Esophagus muscularis mucosa (tissue), 4 donors: ENCODE measurements around the gene NAIF1. TPM values are rescaled to one million over a fixed set of nuclear protein-coding genes. Genes with fewer than 3 reads are reported as not detected.

Source experiments
- DNase-seq: peaks from one replicate; pipeline ENCODE4 v3.0.0-alpha.2; 2017; ENCODE audit errors: extremely low spot score
- H3K27ac ChIP-seq, 4 donors: fragments of 200-600 bp; sonication (generic); replicated peaks in 1 of 4; 1 replicate in 3 of 4; 2 replicates in 1 of 4; pipeline ENCODE4 v1.5.1; 2016 to 2019; ENCODE audit warnings: mild to moderate bottlenecking in 1 of 4
- H3K27me3 ChIP-seq, 4 donors: fragments of 200-600 bp; sonication (generic); one replicate each; pipeline versions ENCODE4 v1.5.1 to v1.6.0; 2016 to 2019
- H3K36me3 ChIP-seq, 4 donors: fragments of 200-600 bp; sonication (generic); one replicate each; pipeline ENCODE4 v1.5.1; 2016 to 2019
- H3K4me1 ChIP-seq, 4 donors: fragments of 200-600 bp; sonication (generic); one replicate each; pipeline ENCODE4 v1.5.1; 2016 to 2019
- H3K4me3 ChIP-seq, 4 donors: fragments of 200-600 bp; sonication (generic); 1 replicate in 2 of 4; 2 replicates in 2 of 4; pipeline ENCODE4 v1.5.1; 2016 to 2019; ENCODE audit warnings: mild to moderate bottlenecking in 4 of 4, moderate library complexity in 1 of 4
- H3K9me3 ChIP-seq, 4 donors: fragments of 200-600 bp; sonication (generic); 1 replicate in 3 of 4; 2 replicates in 1 of 4; pipeline ENCODE4 v1.5.1; 2016 to 2019
- EP300 ChIP-seq: sonication (generic); formaldehyde crosslinking; IDR thresholded peaks from one replicate; pipeline ENCODE4 v1.6.1; 2017; ENCODE audit warnings: antibody characterized with exemption
- POLR2A ChIP-seq: fragments of 450-650 bp; IDR thresholded peaks from one replicate; pipeline ENCODE4 v1.6.1; 2017; ENCODE audit warnings: antibody characterized with exemption, moderate library complexity, mild to moderate bottlenecking, low read depth
- POLR2AphosphoS5 ChIP-seq, 2 donors: sonication (generic); formaldehyde crosslinking; IDR thresholded peaks; one replicate each; pipeline ENCODE4 v1.6.1; 2017; ENCODE audit warnings: antibody characterized with exemption in 2 of 2
- WGBS: methylation state at CpG from one replicate; pipeline ENCODE4 v1.1.5; 2018; 5-methylcytosine and 5-hydroxymethylcytosine counted together
- intact Hi-C: fragments of 100-400 bp; cut with DNase I; formaldehyde crosslinking; loops from one replicate; pipeline ENCODE4 v1.15.1; 2023
- total RNA-seq, 4 donors: library from RNA; depleted of rRNA; stranded (reverse); fragments of >200 nt; gene quantifications; one replicate each; pipeline versions ENCODE4 v1.1.0 to v1.2.1, GENCODE V29; 2016
- TF ChIP-seq, protein P1 (sequence below), 3 experiments: fragments of 200-600 bp in 2 of 3; fragments of 450-650 bp in 1 of 3; sonication (generic) in 2 of 3; IDR thresholded peaks; one replicate each; pipeline ENCODE4 v1.5.1; 2017 to 2019; ENCODE audit warnings: antibody characterized with exemption in 3 of 3, mild to moderate bottlenecking in 2 of 3, moderate library complexity in 1 of 3

Gene NAIF1
- total RNA-seq, 4 donors from 2014 or later, result 5.4 to 12.0 (median 9.7) TPM

DNA sequence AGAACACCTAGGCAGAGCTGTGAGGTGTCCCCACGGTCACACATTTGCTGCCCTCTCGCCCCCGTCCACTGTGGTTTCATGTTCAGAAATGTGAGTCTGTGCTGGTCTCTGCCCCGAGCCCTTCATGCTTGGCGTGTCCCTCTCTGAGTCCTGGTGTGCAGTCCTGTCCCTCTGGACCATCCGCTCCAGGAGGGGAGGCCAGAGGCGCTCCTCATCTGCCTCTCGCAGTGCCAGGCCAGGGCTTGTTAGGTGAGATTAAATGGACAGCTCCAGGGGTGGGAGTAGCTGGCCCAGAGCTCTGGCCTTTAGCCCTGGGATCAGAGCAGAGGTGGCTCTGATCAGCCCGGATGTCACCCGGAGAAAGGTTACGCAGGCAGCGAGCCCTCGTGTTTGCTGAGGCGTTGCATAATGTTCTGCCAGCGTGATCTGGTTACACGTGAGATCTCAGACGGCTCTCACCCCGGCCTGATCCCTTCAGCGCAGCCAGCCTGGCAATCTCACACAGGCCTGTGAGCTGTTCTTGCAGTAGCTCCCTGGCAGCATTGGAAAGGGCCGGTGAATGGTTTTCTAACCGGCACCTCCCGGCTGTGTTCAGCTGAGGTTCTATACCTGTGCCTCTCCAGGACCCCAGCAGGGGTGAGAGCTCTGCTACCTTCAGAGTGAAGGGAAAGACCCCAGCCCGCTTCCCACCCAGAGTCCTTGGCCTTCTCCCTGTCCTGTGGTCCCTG is 35.9 kb upstream of the NAIF1 start:
- WGBS, result 100% methylated on average over 6 of the region's 23 CpGs
- intact Hi-C loops, result no loop called here
- TF ChIP-seq POLR2A (no peak), EP300 (no peak), POLR2AphosphoS5 (IDR thresholded peaks at IDR 0.05) (no peak)
- TF ChIP-seq, protein P1, sequence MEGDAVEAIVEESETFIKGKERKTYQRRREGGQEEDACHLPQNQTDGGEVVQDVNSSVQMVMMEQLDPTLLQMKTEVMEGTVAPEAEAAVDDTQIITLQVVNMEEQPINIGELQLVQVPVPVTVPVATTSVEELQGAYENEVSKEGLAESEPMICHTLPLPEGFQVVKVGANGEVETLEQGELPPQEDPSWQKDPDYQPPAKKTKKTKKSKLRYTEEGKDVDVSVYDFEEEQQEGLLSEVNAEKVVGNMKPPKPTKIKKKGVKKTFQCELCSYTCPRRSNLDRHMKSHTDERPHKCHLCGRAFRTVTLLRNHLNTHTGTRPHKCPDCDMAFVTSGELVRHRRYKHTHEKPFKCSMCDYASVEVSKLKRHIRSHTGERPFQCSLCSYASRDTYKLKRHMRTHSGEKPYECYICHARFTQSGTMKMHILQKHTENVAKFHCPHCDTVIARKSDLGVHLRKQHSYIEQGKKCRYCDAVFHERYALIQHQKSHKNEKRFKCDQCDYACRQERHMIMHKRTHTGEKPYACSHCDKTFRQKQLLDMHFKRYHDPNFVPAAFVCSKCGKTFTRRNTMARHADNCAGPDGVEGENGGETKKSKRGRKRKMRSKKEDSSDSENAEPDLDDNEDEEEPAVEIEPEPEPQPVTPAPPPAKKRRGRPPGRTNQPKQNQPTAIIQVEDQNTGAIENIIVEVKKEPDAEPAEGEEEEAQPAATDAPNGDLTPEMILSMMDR (IDR thresholded peaks at IDR 0.05), result no peak

DNA sequence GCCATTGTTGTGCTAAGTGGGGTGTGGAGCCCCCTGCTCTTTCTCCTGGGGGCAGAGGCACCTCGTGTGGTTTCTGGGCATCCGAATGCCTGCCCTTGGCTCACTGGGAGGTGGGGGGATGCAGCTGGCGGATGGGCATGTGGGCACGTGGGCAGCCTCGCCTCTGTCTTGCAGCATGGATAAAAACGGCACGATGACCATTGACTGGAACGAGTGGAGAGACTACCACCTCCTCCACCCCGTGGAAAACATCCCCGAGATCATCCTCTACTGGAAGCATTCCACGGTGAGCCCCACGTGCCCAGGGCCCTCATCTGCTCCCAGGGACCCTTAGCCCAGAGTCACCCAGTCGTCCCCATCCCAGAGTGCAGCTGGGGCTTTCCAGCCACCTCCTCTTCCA is 35.1 kb upstream of the NAIF1 start:
- TF ChIP-seq EP300 (no peak), POLR2A (no peak), POLR2AphosphoS5 (IDR thresholded peaks at IDR 0.05) (no peak)
- TF ChIP-seq, protein P1 (IDR thresholded peaks at IDR 0.05), result no peak
- H3K9me3 ChIP-seq, result no peaks in the 10 kb centered on the region
- H3K27ac ChIP-seq, result peak overlapping the region in 3 of 4 donors; percentile 3 to 97 (median 93)
- no peaks in the 10 kb centered on the region for H3K27me3 ChIP-seq
- WGBS, result 78% methylated on average over 6 of the region's 13 CpGs
- DNase-seq, result no peak
- H3K36me3 ChIP-seq, result peaks cover 52 to 66% (median 60%) of the 10 kb centered on the region in 4 donors
- peaks cover 49 to 72% (median 62%) of the 10 kb centered on the region in 4 donors for H3K4me1 ChIP-seq
- intact Hi-C loops, result no loop called here
- no peak overlapping the region for H3K4me3 ChIP-seq

More for the DNA sequence above, 35.9 kb upstream of the NAIF1 start:
- DNase-seq, result no peak
- peak overlapping the region in 2 of 4 donors; percentile 3 to 10 for H3K27ac ChIP-seq
- H3K9me3 ChIP-seq, result no peaks in the 10 kb centered on the region
- peaks cover 42 to 64% (median 57%) of the 10 kb centered on the region in 4 donors for H3K4me1 ChIP-seq
- H3K36me3 ChIP-seq, result peaks cover 61 to 74% (median 68%) of the 10 kb centered on the region in 4 donors
- H3K4me3 ChIP-seq, result no peak overlapping the region
- H3K27me3 ChIP-seq, result no peaks in the 10 kb centered on the region

DNA sequence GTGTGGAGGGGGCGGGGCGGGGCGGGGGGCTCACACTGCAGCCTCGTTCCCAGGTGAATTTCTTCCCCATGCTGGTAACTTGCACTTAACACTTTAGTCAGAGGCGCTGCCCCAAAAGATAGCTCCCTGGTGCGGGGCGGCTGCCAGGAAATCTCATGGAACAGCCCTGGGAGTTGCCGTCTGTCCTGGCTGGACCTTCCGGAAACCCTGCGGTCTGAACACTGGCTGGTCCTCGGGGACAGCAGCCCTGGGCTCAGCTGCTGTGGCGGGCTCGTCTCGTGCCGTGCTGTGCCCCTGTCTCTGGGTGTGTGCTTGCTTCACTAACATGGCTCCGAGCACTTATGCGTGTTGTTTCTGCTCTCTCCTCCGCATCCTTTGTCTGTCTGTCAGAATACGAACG is 34.6 kb upstream of the NAIF1 start:
- H3K36me3 ChIP-seq, result peaks cover 47 to 61% (median 54%) of the 10 kb centered on the region in 4 donors
- no peaks in the 10 kb centered on the region for H3K27me3 ChIP-seq
- WGBS, result 84% methylated on average over 16 of the region's 20 CpGs
- intact Hi-C loops, result no loop called here
- no peaks in the 10 kb centered on the region for H3K9me3 ChIP-seq
- H3K27ac ChIP-seq, result peak overlapping the region in 3 of 4 donors; percentile 93 to 97 (median 96)
- H3K4me3 ChIP-seq, result peak overlapping the region in 1 of 4 donors; percentile 3
- peaks cover 50 to 74% (median 66%) of the 10 kb centered on the region in 4 donors for H3K4me1 ChIP-seq
- TF ChIP-seq, protein P1 (IDR thresholded peaks at IDR 0.05), result no peak
- peak in 1 of 2 donors; percentile 4 for TF ChIP-seq POLR2AphosphoS5 (IDR thresholded peaks at IDR 0.05)
- DNase-seq, result no peak

DNA sequence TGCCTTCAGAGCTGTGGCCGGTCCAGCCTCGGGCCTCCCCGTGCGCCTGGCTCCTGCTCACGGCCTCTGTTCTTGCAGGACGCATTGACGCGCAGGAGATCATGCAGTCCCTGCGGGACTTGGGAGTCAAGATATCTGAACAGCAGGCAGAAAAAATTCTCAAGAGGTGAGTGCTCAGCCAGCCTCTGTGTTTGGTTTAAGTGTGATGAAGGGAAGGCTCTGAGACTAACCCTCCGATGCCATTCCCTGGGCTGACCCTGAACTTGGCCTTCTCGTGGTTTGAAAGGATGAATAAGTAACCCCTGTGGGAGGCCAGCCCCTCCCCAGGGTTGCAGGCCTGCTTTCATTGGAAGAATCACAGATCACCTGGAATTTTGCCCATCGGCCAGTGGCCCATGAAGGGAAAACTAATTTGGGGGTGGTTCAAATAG is 34.1 kb upstream of the NAIF1 start:
- H3K4me1 ChIP-seq, result peaks cover 53 to 74% (median 71%) of the 10 kb centered on the region in 4 donors

More for the DNA sequence above, 34.1 kb upstream of the NAIF1 start:
- TF ChIP-seq EP300 (no peak), POLR2A (no peak), POLR2AphosphoS5 (IDR thresholded peaks at IDR 0.05) (no peak)
- TF ChIP-seq, protein P1 (IDR thresholded peaks at IDR 0.05), result no peak
- H3K4me3 ChIP-seq, result peak overlapping the region in 1 of 4 donors; percentile 60
- H3K27me3 ChIP-seq, result no peaks in the 10 kb centered on the region
- H3K36me3 ChIP-seq, result peaks cover 43 to 56% (median 50%) of the 10 kb centered on the region in 4 donors
- peak overlapping the region; percentile 93 to 97 (median 96) for H3K27ac ChIP-seq
- H3K9me3 ChIP-seq, result no peaks in the 10 kb centered on the region
- 79% methylated on average over 12 of the region's 12 CpGs for WGBS
- intact Hi-C loops, result no loop called here
- no peak for DNase-seq
